K562 (cell line): ENCODE data around the gene SPDYE3. TPM values are rescaled to one million over a fixed set of nuclear protein-coding genes. Genes with fewer than 3 reads are reported as not detected.

Experiments used
- BHLHE40 ChIP-seq: IDR thresholded peaks from 2 replicates; pipeline ENCODE4 v1.6.1; 2011; ENCODE audit warnings: low read length, improper control_type of control experiment
- CBX1 ChIP-seq: sonication (generic); IDR thresholded peaks from 2 replicates; pipeline ENCODE4 v1.6.1; 2016; ENCODE audit warnings: antibody characterized with exemption, low read depth, mild to moderate bottlenecking
- CGGBP1 ChIP-seq: fragments of 250-450 bp; sonication (Bioruptor Pico); IDR thresholded peaks from 2 replicates; pipeline ENCODE4 v1.9.0; 2021; ENCODE audit warnings: mild to moderate bottlenecking
- CTBP1 ChIP-seq: fragments of 450-650 bp; IDR thresholded peaks from 2 replicates; pipeline ENCODE4 v1.6.1; 2016; ENCODE audit warnings: borderline replicate concordance
- CTCF ChIP-seq, 3 experiments: IDR thresholded peaks in 2 of 3; conservative IDR thresholded peaks in 1 of 3; 2 replicates each; pipeline ENCODE4 v1.5.1; 2011 to 2012; ENCODE audit warnings: low read length in 3 of 3, mild to moderate bottlenecking in 3 of 3, control low read depth in 2 of 3, improper control_type of control experiment in 1 of 3, inconsistent platforms in 1 of 3, low read depth in 1 of 3, mixed read lengths in 1 of 3, moderate library complexity in 1 of 3; ENCODE audit not compliant: insufficient read depth in 2 of 3
- CXXC5 ChIP-seq: fragments of 250-450 bp; sonication (Bioruptor Pico); IDR thresholded peaks from 2 replicates; pipeline ENCODE4 v1.8.0; 2022; ENCODE audit warnings: inconsistent platforms, mild to moderate bottlenecking, moderate library complexity
- E2F1 ChIP-seq: sonication (generic); formaldehyde crosslinking; IDR thresholded peaks from 2 replicates; pipeline ENCODE4 v1.8.1; 2023; ENCODE audit warnings: mild to moderate bottlenecking, missing genetic modification reagents, moderate library complexity
- FOXP1 ChIP-seq: sonication (generic); formaldehyde crosslinking; IDR thresholded peaks from 2 replicates; pipeline ENCODE4 v1.8.0; 2022; ENCODE audit warnings: mild to moderate bottlenecking, missing genetic modification reagents
- MBD2 ChIP-seq: sonication (generic); IDR thresholded peaks from 2 replicates; pipeline ENCODE4 v1.6.1; 2016; ENCODE audit warnings: low read depth, borderline replicate concordance
- PPARD ChIP-seq: fragments of 250-450 bp; sonication (Bioruptor Pico); IDR thresholded peaks from 2 replicates; pipeline ENCODE4 v1.8.0; 2022; ENCODE audit warnings: inconsistent platforms, mild to moderate bottlenecking, moderate library complexity
- RB1 ChIP-seq: fragments of 450-650 bp; IDR thresholded peaks from 2 replicates; pipeline ENCODE4 v1.6.1; 2017; ENCODE audit warnings: low read depth, mild to moderate bottlenecking
- RHOXF2B ChIP-seq: fragments of 250-450 bp; sonication (Bioruptor Pico); conservative IDR thresholded peaks from 2 replicates; pipeline ENCODE4 v1.5.1; 2021
- SRSF3 ChIP-seq: fragments of 200-400 bp; formaldehyde crosslinking; IDR thresholded peaks from 2 replicates; pipeline ENCODE4 v1.6.1; 2016; ENCODE audit warnings: mild to moderate bottlenecking, low read length, moderate library complexity; ENCODE audit not compliant: insufficient read depth
- TFE3 ChIP-seq: fragments of 450-650 bp; formaldehyde crosslinking; IDR thresholded peaks from 2 replicates; pipeline ENCODE4 v1.4.0; 2020; ENCODE audit warnings: mild to moderate bottlenecking, mixed read lengths
- VEZF1 ChIP-seq: fragments of 200-800 bp; sonication (Bioruptor generic); IDR thresholded peaks from 2 replicates; pipeline ENCODE4 v1.6.1; 2017; ENCODE audit warnings: missing genetic modification characterization, missing compliant biosample characterization
- WHSC1 ChIP-seq: IDR thresholded peaks from one replicate; pipeline ENCODE4 v1.6.1; 2012; ENCODE audit warnings: low read length, control low read depth, inconsistent platforms
- ZNF184 ChIP-seq: sonication (generic); formaldehyde crosslinking; IDR thresholded peaks from 2 replicates; pipeline ENCODE4 v1.5.0; 2020; ENCODE audit warnings: missing genetic modification reagents
- ZNF24 ChIP-seq: fragments of 450-650 bp; IDR thresholded peaks from 2 replicates; pipeline ENCODE4 v1.6.1; 2016
- ZNF436 ChIP-seq: fragments of 250-450, 450-650 bp; sonication (Bioruptor Pico); formaldehyde crosslinking; IDR thresholded peaks from 2 replicates; pipeline ENCODE4 v1.7.0; 2020; ENCODE audit warnings: mild to moderate bottlenecking
- ZNF511 ChIP-seq: sonication (generic); formaldehyde crosslinking; IDR thresholded peaks from 2 replicates; pipeline ENCODE4 v1.8.0; 2022; ENCODE audit warnings: mild to moderate bottlenecking, missing genetic modification reagents
- ZNF644 ChIP-seq: fragments of 200-800 bp; sonication (Bioruptor generic); IDR thresholded peaks from 2 replicates; pipeline ENCODE4 v1.6.1; 2016; ENCODE audit warnings: low read depth, missing genetic modification characterization, missing compliant biosample characterization
- ZZZ3 ChIP-seq: fragments of 450-650 bp; IDR thresholded peaks from 2 replicates; pipeline ENCODE4 v1.6.1; 2016; ENCODE audit warnings: antibody characterized with exemption, mild to moderate bottlenecking, moderate library complexity
- polyA plus RNA-seq, 8 experiments: library from polyadenylated mRNA; depleted of rRNA in 4 of 8; stranded (reverse) in 5 of 8; unstranded in 3 of 8; fragments of >200 nt; fragmentation: Nextera tagmentation in 2 of 8; fragmentation: Illumina TruSeq in 1 of 8; extraction: Ambion mirVana in 2 of 8; extraction: Trizol in 1 of 8; gene quantifications; 2 replicates each; pipeline versions ENCODE4 v1.2.1 to v1.2.3, GENCODE V29; 2011 to 2014; ENCODE audit warnings: inconsistent platforms in 1 of 8, missing spikeins in 1 of 8
- total RNA-seq, 7 experiments: library from RNA; depleted of rRNA in 6 of 7; stranded (reverse); fragments of >200 nt in 6 of 7; fragmentation: Illumina TruSeq in 2 of 7; extraction: Trizol in 2 of 7; gene quantifications; 2 replicates each; pipeline versions ENCODE4 v1.2.1 to v1.2.3, GENCODE V29; 2011 to 2021; ENCODE audit warnings: low replicate concordance in 1 of 7

Gene SPDYE3
- total and polyA plus RNA-seq, 9 of the 15 experiments (the other 6 are each of a cell fraction or from before 2014, with no cell fraction given): 0.04 to 3.3 (median 1.2) TPM; not detected in 6

GRCh38 chr7:100271716-100272537 is 35.6 kb upstream of the SPDYE3 start (continued):
- 0 out of 2 replicates have a peak, but pooled peaks have one; percentile 3 for TF ChIP-seq TFE3 (CRISPR knock-in tag)
- TF ChIP-seq ZNF436 (CRISPR knock-in tag): no peak
- TF ChIP-seq CXXC5 (CRISPR knock-in tag): peak; percentile 88
- peak; percentile 76; the same call in 1 of the 2 replicates for TF ChIP-seq RB1
- TF ChIP-seq CBX1: peak; percentile 64
- no peak for TF ChIP-seq ZZZ3
- no peak for TF ChIP-seq RHOXF2B (CRISPR knock-in tag)
- no peak for TF ChIP-seq SRSF3
- TF ChIP-seq PPARD (CRISPR knock-in tag): no peak
- TF ChIP-seq E2F1 (CRISPR knock-in tag): no peak
- peak in 2 of 3 experiments; percentile 49 to 61; a peak in 5 of 6 replicates for TF ChIP-seq CTCF (IDR thresholded peaks at IDR 0.05 in 2 of 3, conservative IDR thresholded peaks at IDR 0.05 in 1 of 3; ENCODE audit: insufficient read depth in 2 of 3, low read depth in 1 of 3, low read length in 3 of 3)
- no peak for TF ChIP-seq CGGBP1 (CRISPR knock-in tag)
- TF ChIP-seq CTBP1: peak; percentile 62; the same call in 1 of the 2 replicates
- no peak for TF ChIP-seq ZNF184
- peak; percentile 75 for TF ChIP-seq VEZF1
- 0 out of 2 replicates have a peak, but pooled peaks have one; percentile 22 for TF ChIP-seq MBD2
- no peak for TF ChIP-seq ZNF24
- no peak for TF ChIP-seq ZNF644
- TF ChIP-seq FOXP1 (CRISPR knock-in tag): peak; percentile 59
- no peak for TF ChIP-seq WHSC1
- peak; percentile 40; the same call in 1 of the 2 replicates for TF ChIP-seq BHLHE40
- TF ChIP-seq ZNF511 (CRISPR knock-in tag): peak; percentile 61; the same call in 1 of the 2 replicates
